PFSK-1 (cell line): ENCODE results near the gene CCDC77.

ENCODE experiments used
- FOXP2 ChIP-seq: optimal IDR thresholded peaks from 2 replicates; pipeline ENCODE3; 2011; ENCODE audit warnings: borderline replicate concordance, control low read depth, inconsistent platforms; ENCODE audit not compliant: insufficient read depth; ENCODE audit errors: extremely low read length, extremely low read depth
- POLR2AphosphoS5 ChIP-seq: IDR thresholded peaks from 2 replicates; pipeline ENCODE4 v1.6.1; 2012; ENCODE audit warnings: low read depth, mild to moderate bottlenecking, control low read depth, low read length, moderate library complexity
- SIN3A ChIP-seq: IDR thresholded peaks from 2 replicates; pipeline ENCODE4 v1.6.1; 2012; ENCODE audit warnings: mild to moderate bottlenecking, low read length, moderate library complexity, borderline replicate concordance; ENCODE audit not compliant: insufficient read depth
- TAF1 ChIP-seq: IDR thresholded peaks from 2 replicates; pipeline ENCODE4 v1.6.1; 2012; ENCODE audit warnings: low read length, control low read depth, borderline replicate concordance; ENCODE audit not compliant: insufficient read depth
- TF ChIP-seq, protein P1 (sequence below), 2 experiments: IDR thresholded peaks; 2 replicates each; pipeline versions ENCODE4 v1.6.1 to v1.8.0; 2011 to 2012; ENCODE audit warnings: low read depth in 2 of 2, low read length in 2 of 2, control low read depth in 1 of 2, inconsistent platforms in 1 of 2, mild to moderate bottlenecking in 1 of 2, moderate library complexity in 1 of 2; ENCODE audit not compliant: insufficient read depth in 1 of 2

CCDC77 gene

DNA sequence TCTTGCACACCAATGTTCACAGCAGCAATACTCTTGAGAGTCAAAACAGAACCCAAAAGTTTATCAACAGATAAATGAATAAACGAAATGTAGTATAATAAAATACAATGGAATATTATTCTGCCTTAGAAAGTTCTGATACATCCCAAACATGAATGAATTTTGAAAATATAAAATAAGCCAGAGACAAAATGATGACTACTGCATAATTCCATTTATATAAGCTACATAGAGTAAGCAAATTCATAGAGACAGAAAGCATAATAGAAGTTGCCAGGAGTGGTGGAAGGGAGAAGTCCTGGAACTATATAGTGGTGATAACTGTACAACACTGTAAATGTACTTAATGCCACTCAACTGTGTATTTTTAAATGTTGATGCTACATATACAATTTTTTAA lies 33.5 kb upstream of the CCDC77 start:
- TF ChIP-seq POLR2AphosphoS5 (no peak), TAF1 (no peak), SIN3A (no peak)
- TF ChIP-seq, protein P1, sequence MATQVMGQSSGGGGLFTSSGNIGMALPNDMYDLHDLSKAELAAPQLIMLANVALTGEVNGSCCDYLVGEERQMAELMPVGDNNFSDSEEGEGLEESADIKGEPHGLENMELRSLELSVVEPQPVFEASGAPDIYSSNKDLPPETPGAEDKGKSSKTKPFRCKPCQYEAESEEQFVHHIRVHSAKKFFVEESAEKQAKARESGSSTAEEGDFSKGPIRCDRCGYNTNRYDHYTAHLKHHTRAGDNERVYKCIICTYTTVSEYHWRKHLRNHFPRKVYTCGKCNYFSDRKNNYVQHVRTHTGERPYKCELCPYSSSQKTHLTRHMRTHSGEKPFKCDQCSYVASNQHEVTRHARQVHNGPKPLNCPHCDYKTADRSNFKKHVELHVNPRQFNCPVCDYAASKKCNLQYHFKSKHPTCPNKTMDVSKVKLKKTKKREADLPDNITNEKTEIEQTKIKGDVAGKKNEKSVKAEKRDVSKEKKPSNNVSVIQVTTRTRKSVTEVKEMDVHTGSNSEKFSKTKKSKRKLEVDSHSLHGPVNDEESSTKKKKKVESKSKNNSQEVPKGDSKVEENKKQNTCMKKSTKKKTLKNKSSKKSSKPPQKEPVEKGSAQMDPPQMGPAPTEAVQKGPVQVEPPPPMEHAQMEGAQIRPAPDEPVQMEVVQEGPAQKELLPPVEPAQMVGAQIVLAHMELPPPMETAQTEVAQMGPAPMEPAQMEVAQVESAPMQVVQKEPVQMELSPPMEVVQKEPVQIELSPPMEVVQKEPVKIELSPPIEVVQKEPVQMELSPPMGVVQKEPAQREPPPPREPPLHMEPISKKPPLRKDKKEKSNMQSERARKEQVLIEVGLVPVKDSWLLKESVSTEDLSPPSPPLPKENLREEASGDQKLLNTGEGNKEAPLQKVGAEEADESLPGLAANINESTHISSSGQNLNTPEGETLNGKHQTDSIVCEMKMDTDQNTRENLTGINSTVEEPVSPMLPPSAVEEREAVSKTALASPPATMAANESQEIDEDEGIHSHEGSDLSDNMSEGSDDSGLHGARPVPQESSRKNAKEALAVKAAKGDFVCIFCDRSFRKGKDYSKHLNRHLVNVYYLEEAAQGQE (IDR thresholded peaks at IDR 0.05; ENCODE audit: insufficient read depth in 1 of 2, low read depth in 2 of 2, low read length in 2 of 2): no peak

DNA sequence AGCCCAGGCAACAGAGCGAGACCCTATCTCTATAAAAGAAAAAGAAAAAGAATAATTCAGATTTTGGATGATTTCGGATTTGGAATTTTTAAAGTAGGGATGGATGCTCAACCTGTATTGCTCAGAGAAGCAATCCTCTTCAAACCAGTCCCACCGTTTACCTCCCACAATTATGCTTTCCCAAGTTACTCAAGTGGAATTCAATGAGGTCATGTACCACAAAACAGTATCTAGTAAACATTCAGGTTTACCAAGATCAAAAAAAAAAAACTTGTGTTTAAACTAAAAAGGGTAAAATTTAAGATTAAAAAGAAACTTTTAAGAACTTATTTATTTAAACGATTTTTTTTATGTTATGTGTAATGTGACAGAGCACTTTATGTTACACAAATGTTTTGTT lies 14.8 kb upstream of the CCDC77 start:
- no peak for TF ChIP-seq SIN3A
- TF ChIP-seq POLR2AphosphoS5: no peak
- no peak for TF ChIP-seq FOXP2
- no peak for TF ChIP-seq TAF1
- TF ChIP-seq, protein P1 (IDR thresholded peaks at IDR 0.05; ENCODE audit: insufficient read depth in 1 of 2, low read depth in 2 of 2, low read length in 2 of 2): no peak

DNA sequence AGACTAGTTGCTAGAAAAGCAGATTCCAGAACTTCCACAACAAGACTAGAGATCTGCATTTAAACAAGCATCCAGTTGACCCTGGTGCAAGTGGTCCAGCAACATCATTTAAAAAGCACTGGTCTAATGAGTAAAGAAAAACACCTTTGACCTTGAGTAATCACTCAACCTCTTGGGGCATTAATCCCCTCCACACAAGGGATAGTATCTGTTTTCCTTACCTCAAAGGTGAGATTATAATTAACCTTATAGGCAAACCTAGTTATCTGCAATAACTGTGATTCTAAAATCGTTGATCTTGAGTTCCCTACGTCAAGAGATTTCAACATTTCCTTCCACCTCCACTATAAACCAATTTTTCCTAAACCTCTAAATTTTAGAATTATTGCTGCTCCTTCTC lies 13.4 kb upstream of the CCDC77 start:
- TF ChIP-seq TAF1: no peak
- TF ChIP-seq, protein P1 (IDR thresholded peaks at IDR 0.05; ENCODE audit: insufficient read depth in 1 of 2, low read depth in 2 of 2, low read length in 2 of 2): no peak
- TF ChIP-seq SIN3A: no peak
- no peak for TF ChIP-seq FOXP2
- no peak for TF ChIP-seq POLR2AphosphoS5

DNA sequence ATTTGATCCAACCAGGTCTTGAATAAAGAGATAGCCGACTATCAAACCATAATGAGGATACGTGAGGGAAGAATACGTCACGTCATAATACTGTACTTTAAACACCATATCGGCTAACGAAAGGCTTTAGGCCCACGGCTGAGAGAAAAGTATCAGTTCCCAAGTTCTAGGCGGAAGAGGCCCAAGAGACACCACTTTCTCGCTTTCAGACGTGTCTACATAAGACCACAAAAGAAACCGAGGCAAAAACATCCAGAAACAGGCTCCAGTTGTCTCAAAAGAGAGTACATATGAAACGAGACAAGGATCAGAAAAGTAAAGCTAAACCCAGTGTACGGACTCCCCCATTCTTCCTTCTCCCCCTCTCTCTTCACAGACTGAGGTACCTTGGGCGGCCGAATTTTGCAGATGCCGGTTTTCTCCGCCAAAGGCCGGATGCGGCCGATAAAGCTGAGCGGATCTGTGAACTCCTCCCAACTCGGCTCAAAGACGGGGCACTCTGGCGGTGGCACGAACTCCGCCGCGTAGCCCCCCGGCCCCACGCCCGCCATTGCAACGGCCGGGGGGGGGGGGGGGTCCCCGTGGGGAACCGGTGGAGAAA lies 12.8 kb upstream of the CCDC77 start:
- TF ChIP-seq FOXP2: no peak
- no peak for TF ChIP-seq POLR2AphosphoS5
- TF ChIP-seq SIN3A: no peak
- TF ChIP-seq TAF1: no peak
- TF ChIP-seq, protein P1 (IDR thresholded peaks at IDR 0.05; ENCODE audit: insufficient read depth in 1 of 2, low read depth in 2 of 2, low read length in 2 of 2): no peak
